RWPE2 (cell line): ENCODE data around the gene CD74.

Experiments
- ATAC-seq: fragments of 200-7000 bp; cut with Tn5 transposase; 3 replicates; pipeline ENCODE4 v1.9.1; 2021; ENCODE audit warnings: low read depth
- DNase-seq: peaks from one replicate; pipeline ENCODE4 v3.0.0-alpha.2; 2020; ENCODE audit warnings: low spot score
- H3K27ac ChIP-seq: fragments of 450-650 bp; 2 replicates; pipeline ENCODE4 v1.5.1; 2017; ENCODE audit warnings: mild to moderate bottlenecking; ENCODE audit not compliant: poor library complexity, severe bottlenecking
- H3K27me3 ChIP-seq: fragments of 250-450 bp; sonication (Bioruptor Pico); 2 replicates; pipeline ENCODE4 v1.5.1; 2021; ENCODE audit warnings: mild to moderate bottlenecking, moderate library complexity; ENCODE audit not compliant: insufficient read depth, poor library complexity, severe bottlenecking
- H3K36me3 ChIP-seq: fragments of 250-450 bp; sonication (Bioruptor Pico); 2 replicates; pipeline ENCODE4 v1.5.1; 2020; ENCODE audit warnings: low read depth, mild to moderate bottlenecking, moderate library complexity
- H3K4me1 ChIP-seq: fragments of 250-450 bp; sonication (Bioruptor Pico); 2 replicates; pipeline ENCODE4 v1.5.1; 2021; ENCODE audit warnings: mild to moderate bottlenecking, moderate library complexity; ENCODE audit not compliant: insufficient read depth, poor library complexity, severe bottlenecking
- H3K4me3 ChIP-seq: fragments of 250-450 bp; sonication (Bioruptor Pico); 2 replicates; pipeline ENCODE4 v1.5.1; 2021; ENCODE audit warnings: mild to moderate bottlenecking, moderate library complexity; ENCODE audit not compliant: severe bottlenecking
- H3K9me3 ChIP-seq: fragments of 250-450 bp; sonication (Bioruptor Pico); 2 replicates; pipeline ENCODE4 v1.5.1; 2021; ENCODE audit warnings: mild to moderate bottlenecking, moderate library complexity; ENCODE audit not compliant: severe bottlenecking
- TF ChIP-seq, protein P1 (sequence below): fragments of 450-650 bp; IDR thresholded peaks from one replicate; pipeline ENCODE4 v1.5.1; 2017; ENCODE audit warnings: mild to moderate bottlenecking, moderate library complexity; ENCODE audit not compliant: poor library complexity, severe bottlenecking

The CD74 gene

GRCh38 chr5:150404121-150404520, 8.6 kb downstream of the CD74 start:
- peaks cover 23% of the 10 kb centered on the region for H3K36me3 ChIP-seq
- H3K27ac ChIP-seq, result no peak overlapping the region
- DNase-seq (no peak), ATAC-seq (no peak; the same call in 2 of the 3 replicates)
- H3K27me3 ChIP-seq, result no peaks in the 10 kb centered on the region
- H3K4me1 ChIP-seq, result no peaks in the 10 kb centered on the region
- TF ChIP-seq, protein P1, sequence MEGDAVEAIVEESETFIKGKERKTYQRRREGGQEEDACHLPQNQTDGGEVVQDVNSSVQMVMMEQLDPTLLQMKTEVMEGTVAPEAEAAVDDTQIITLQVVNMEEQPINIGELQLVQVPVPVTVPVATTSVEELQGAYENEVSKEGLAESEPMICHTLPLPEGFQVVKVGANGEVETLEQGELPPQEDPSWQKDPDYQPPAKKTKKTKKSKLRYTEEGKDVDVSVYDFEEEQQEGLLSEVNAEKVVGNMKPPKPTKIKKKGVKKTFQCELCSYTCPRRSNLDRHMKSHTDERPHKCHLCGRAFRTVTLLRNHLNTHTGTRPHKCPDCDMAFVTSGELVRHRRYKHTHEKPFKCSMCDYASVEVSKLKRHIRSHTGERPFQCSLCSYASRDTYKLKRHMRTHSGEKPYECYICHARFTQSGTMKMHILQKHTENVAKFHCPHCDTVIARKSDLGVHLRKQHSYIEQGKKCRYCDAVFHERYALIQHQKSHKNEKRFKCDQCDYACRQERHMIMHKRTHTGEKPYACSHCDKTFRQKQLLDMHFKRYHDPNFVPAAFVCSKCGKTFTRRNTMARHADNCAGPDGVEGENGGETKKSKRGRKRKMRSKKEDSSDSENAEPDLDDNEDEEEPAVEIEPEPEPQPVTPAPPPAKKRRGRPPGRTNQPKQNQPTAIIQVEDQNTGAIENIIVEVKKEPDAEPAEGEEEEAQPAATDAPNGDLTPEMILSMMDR, result no peak
- no peaks in the 10 kb centered on the region for H3K9me3 ChIP-seq
- H3K4me3 ChIP-seq, result no peak overlapping the region

DNA sequence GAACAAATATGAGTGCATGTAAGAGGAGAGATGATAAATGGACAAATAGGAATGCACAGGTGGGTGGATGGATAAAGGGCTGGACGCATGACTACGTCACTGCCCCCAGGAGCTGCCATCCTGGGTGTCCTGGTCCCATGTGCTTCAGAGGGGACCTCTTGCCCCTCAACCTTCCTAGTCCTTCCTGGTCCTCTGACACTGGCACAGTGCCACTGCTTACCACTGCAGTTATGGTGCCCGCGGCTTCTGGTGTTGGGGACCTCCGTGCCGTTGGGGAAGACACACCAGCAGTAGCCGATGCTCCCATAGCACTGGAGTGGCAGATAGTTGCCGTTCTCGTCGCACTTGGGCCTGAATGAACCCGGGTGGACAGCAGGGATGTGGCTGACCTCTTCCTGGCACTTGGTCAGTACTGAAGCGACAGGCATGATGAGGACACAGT, 9.8 kb downstream of the CD74 start:
- Histone ChIP-seq H3K27me3 (no peaks in the 10 kb centered on the region), H3K4me3 (no peak overlapping the region), H3K4me1 (no peaks in the 10 kb centered on the region), H3K36me3 (peaks cover 35% of the 10 kb centered on the region), H3K9me3 (no peaks in the 10 kb centered on the region), H3K27ac (no peak overlapping the region)
- no peak for ATAC-seq
- DNase-seq, result no peak
- TF ChIP-seq, protein P1, result no peak

DNA sequence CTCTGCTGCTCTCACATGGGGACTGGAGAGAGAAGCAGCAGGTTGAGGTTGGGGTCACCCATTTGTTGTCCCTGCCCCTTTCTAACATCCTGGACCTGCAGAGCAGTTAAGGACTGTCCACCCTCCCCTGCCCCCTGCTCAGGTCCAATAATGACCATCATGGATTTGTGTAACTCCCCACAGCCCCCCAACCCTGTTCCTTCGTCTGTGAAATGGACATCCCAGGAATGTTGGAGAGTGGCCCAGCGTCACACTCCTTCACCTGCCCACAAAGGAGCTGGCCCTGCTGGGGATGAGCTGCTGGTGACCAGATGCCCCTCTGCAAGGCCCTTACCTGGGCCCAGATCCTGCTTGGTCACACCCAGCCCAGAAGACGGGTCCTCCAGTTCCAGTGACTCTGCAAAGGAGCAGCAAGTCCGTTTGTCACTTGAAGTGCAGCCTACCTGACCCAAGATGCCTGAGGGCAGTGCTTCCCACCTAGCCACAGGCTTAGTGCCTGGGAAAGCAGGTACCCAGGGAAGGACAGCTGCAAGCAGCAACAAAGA, 10.4 kb downstream of the CD74 start:
- Histone ChIP-seq H3K9me3 (no peaks in the 10 kb centered on the region), H3K27me3 (no peaks in the 10 kb centered on the region), H3K4me1 (no peaks in the 10 kb centered on the region), H3K4me3 (no peak overlapping the region), H3K36me3 (peaks cover 41% of the 10 kb centered on the region), H3K27ac (no peak overlapping the region)
- ATAC-seq (no peak), DNase-seq (no peak)
- TF ChIP-seq, protein P1, result no peak

GRCh38 chr5:150401376-150402228, 11.1 kb downstream of the CD74 start:
- TF ChIP-seq, protein P1, result no peak
- no peak overlapping the region for H3K4me3 ChIP-seq
- ATAC-seq (no peak), DNase-seq (no peak)
- H3K27ac ChIP-seq, result no peak overlapping the region
- no peaks in the 10 kb centered on the region for H3K9me3 ChIP-seq
- peaks cover 45% of the 10 kb centered on the region for H3K36me3 ChIP-seq
- no peaks in the 10 kb centered on the region for H3K27me3 ChIP-seq
- H3K4me1 ChIP-seq, result no peaks in the 10 kb centered on the region

DNA sequence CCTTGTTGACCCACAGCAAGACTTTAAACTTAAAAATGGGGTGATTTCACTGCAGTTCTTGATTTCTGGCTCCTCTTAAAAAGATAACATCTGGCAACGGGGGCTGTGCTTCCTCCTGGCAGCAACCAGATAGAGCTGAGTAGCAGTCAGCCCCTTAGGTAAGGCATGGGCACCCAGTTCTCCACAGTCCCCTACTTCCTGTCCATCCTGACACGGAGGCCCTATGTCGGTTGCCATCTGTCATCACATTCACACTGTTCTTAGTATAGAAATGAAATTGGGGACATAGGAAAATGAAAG, 11.7 kb downstream of the CD74 start:
- ATAC-seq (no peak), DNase-seq (no peak)
- Histone ChIP-seq H3K27ac (no peak overlapping the region), H3K27me3 (no peaks in the 10 kb centered on the region), H3K36me3 (peaks cover 51% of the 10 kb centered on the region), H3K4me1 (no peaks in the 10 kb centered on the region), H3K9me3 (no peaks in the 10 kb centered on the region), H3K4me3 (no peak overlapping the region)
- TF ChIP-seq, protein P1, result no peak
